ENCODE measurements around the gene CACNA1B.
"Not testable (repeated sequence)": the region's sequence is repeated elsewhere in the genome, so short reads cannot be mapped to it uniquely, and the experiment has no call there.

The CACNA1B gene

GRCh38 chr9:138122201-138122600 is 244.6 kb downstream of the CACNA1B start:
- TF ChIP-seq CTCF (IDR thresholded peaks at IDR 0.05; ENCODE audit: low read depth, low read length, missing control alignments): no peak

GRCh38 chr9:138122676-138123075 is 245.1 kb downstream of the CACNA1B start:
- no peak for TF ChIP-seq CTCF (IDR thresholded peaks at IDR 0.05; ENCODE audit: low read depth, low read length, missing control alignments)
- DNase-seq (ENCODE audit: extremely low read depth, low read depth): no peak
- H3K4me3 ChIP-seq (replicated peaks; ENCODE audit: low read depth, low read length): no peak overlapping the region

More at GRCh38 chr9:138122201-138122600, 244.6 kb downstream of the CACNA1B start:
- DNase-seq (ENCODE audit: extremely low read depth, low read depth): no peak
- no peak overlapping the region for H3K4me3 ChIP-seq (replicated peaks; ENCODE audit: low read depth, low read length)

- no peak overlapping the region for H3K4me3 ChIP-seq (replicated peaks; ENCODE audit: low read depth, low read length)
- no peak for TF ChIP-seq CTCF (IDR thresholded peaks at IDR 0.05; ENCODE audit: low read depth, low read length, missing control alignments)
- no peak for DNase-seq (ENCODE audit: extremely low read depth, low read depth)
These were observed 245.5 kb downstream of the CACNA1B start for GRCh38 chr9:138123086-138123485.

- DNase-seq (ENCODE audit: extremely low read depth, low read depth); H3K4me3 ChIP-seq (replicated peaks; ENCODE audit: low read depth, low read length): not testable (repeated sequence)
These were observed 248.7 kb downstream of the CACNA1B start for GRCh38 chr9:138126090-138126857.

- not testable (repeated sequence) for DNase-seq (ENCODE audit: extremely low read depth, low read depth); H3K4me3 ChIP-seq (replicated peaks; ENCODE audit: low read depth, low read length)
These were observed 249.4 kb downstream of the CACNA1B start for GRCh38 chr9:138126858-138127584.

- H3K4me3 ChIP-seq (replicated peaks; ENCODE audit: low read depth, low read length); DNase-seq (ENCODE audit: extremely low read depth, low read depth): not testable (repeated sequence)
These were observed 250.4 kb downstream of the CACNA1B start for GRCh38 chr9:138128027-138128426.

- not testable (repeated sequence) for H3K4me3 ChIP-seq (replicated peaks; ENCODE audit: low read depth, low read length); DNase-seq (ENCODE audit: extremely low read depth, low read depth)
These were observed 251.7 kb downstream of the CACNA1B start for GRCh38 chr9:138129318-138129717.

- H3K4me3 ChIP-seq (replicated peaks; ENCODE audit: low read depth, low read length); DNase-seq (ENCODE audit: extremely low read depth, low read depth): not testable (repeated sequence)
These were observed 255.5 kb downstream of the CACNA1B start for GRCh38 chr9:138132946-138133705.

GRCh38 chr9:138134581-138134980 is 257.0 kb downstream of the CACNA1B start:
- not testable (repeated sequence) for H3K4me3 ChIP-seq (replicated peaks; ENCODE audit: low read depth, low read length); DNase-seq (ENCODE audit: extremely low read depth, low read depth)

GRCh38 chr9:138139096-138139495 is 261.5 kb downstream of the CACNA1B start:
- not testable (repeated sequence) for DNase-seq (ENCODE audit: extremely low read depth, low read depth)

GRCh38 chr9:138140980-138141379 is 263.4 kb downstream of the CACNA1B start:
- DNase-seq (ENCODE audit: extremely low read depth, low read depth); H3K4me3 ChIP-seq (replicated peaks; ENCODE audit: low read depth, low read length): not testable (repeated sequence)

More at GRCh38 chr9:138139096-138139495, 261.5 kb downstream of the CACNA1B start:
- not testable (repeated sequence) for H3K4me3 ChIP-seq (replicated peaks; ENCODE audit: low read depth, low read length)

- H3K4me3 ChIP-seq (replicated peaks; ENCODE audit: low read depth, low read length); DNase-seq (ENCODE audit: extremely low read depth, low read depth): not testable (repeated sequence)
These were observed 265.1 kb downstream of the CACNA1B start for GRCh38 chr9:138142528-138143244.

- H3K4me3 ChIP-seq (replicated peaks; ENCODE audit: low read depth, low read length); DNase-seq (ENCODE audit: extremely low read depth, low read depth): not testable (repeated sequence)
These were observed 265.9 kb downstream of the CACNA1B start for GRCh38 chr9:138143491-138143890.
